SK-N-SH (cell line): ENCODE results near the gene MACROD2.

Source experiments
- CTCF ChIP-seq: fragments of 200-600 bp; sonication (generic); IDR thresholded peaks from 2 replicates; pipeline ENCODE4 v1.6.1; 2017; ENCODE audit warnings: antibody characterized with exemption, mild to moderate bottlenecking, moderate library complexity
- ELF1 ChIP-seq: IDR thresholded peaks from 2 replicates; pipeline ENCODE4 v1.4.0; 2012
- EZH2phosphoT487 ChIP-seq: fragments of 200-600 bp; sonication (generic); IDR thresholded peaks from 2 replicates; pipeline ENCODE4 v1.6.1; 2017; ENCODE audit warnings: low read depth, mixed run types, mild to moderate bottlenecking, antibody characterized with exemption, moderate library complexity, borderline replicate concordance
- PBX3 ChIP-seq: IDR thresholded peaks from 2 replicates; pipeline ENCODE4; 2012
- POLR2AphosphoS5 ChIP-seq: IDR thresholded peaks from 2 replicates; pipeline ENCODE4 v1.6.1; 2012; ENCODE audit warnings: low read depth, low read length
- REST ChIP-seq: IDR thresholded peaks from 2 replicates; pipeline ENCODE4 v1.6.1; 2012; ENCODE audit warnings: mild to moderate bottlenecking, low read depth, low read length, moderate library complexity
- RFX5 ChIP-seq: IDR thresholded peaks from 2 replicates; pipeline ENCODE4 v1.6.1; 2012; ENCODE audit warnings: mild to moderate bottlenecking, improper control_type of control experiment, low read length
- TAF1 ChIP-seq: IDR thresholded peaks from 2 replicates; pipeline ENCODE4 v1.6.1; 2012; ENCODE audit warnings: low read depth, mild to moderate bottlenecking, low read length, moderate library complexity, borderline replicate concordance
- ZBTB33 ChIP-seq: IDR thresholded peaks from 2 replicates; pipeline ENCODE4 v1.4.0; 2012; ENCODE audit warnings: low read depth, borderline replicate concordance

- no peak for TF ChIP-seq ZBTB33
- TF ChIP-seq PBX3: no peak
- no peak for TF ChIP-seq POLR2AphosphoS5
- no peak for TF ChIP-seq EZH2phosphoT487
- no peak for TF ChIP-seq REST
- no peak for TF ChIP-seq RFX5
- TF ChIP-seq CTCF: no peak
- TF ChIP-seq ELF1: no peak
- no peak for TF ChIP-seq TAF1
These were observed 1096.2 kb downstream of the MACROD2 start for GRCh38 chr20:15091421-15092037.
